ENCODE measurements around the gene CDCA7.
"Not testable (repeated sequence)": the region's sequence is repeated elsewhere in the genome, so short reads cannot be mapped to it uniquely, and the experiment has no call there.

CDCA7 gene

DNA sequence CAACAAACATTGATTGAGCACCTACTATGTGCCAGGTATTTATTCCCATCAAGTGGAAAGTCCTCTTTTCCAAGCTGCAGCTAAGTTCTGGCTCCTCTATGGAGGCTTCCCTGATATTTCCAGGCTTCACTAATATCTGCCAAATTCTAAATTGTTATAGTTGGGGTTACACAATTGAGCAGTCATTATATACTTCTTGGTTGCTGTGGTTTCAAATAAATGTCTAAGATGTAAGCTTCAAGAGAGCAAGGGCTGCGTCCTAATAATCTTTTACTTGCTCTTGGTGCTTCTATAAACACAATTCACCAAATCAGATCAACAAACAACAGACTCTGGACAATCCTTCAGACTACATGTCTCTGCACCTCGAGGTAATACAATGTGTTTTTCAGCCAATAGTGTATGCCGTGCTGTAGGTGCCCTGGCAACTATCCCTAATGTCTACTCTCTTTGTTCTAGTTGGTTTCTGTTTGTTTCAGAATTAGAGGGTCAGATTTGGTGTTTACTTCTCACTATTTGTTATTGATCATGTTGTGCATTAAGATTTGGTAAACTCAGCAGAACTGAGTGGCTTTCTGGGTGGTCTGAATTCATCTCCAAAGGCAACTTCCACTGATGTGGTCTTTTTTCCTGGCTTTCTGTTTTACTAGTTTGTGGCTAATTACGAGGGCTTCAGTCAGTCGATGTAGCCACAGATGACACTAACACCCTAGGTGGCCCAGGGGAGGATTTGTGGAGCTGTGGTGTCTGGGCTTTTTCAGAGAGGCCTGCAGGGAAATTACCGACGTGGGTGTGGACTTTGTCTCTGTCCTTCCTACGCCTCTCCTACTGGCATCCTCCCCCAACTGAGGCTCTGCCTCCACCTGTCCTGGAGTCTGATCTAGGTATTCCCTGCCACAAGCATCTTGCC lies 50.4 kb downstream of the CDCA7 start:
- no peak for DNase-seq

DNA sequence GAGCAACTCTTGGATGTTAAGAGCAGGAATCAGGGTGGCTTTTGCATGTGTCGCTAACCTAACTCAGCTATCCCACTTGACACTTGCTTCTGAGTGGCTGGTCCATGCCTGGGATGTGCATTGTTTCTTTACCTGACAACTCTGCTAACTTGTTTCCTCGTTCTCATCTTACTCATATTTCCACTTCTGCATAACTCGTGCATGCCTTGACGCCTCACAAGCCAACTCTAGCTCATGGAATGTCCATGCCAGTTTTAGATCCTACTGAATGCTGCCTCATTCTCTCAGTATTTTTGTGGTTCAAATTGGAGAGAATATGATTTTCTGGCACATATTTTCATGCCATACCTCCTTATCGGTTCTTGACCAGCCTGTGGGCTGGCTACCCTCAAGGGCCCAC lies 52.5 kb downstream of the CDCA7 start:
- no peak for DNase-seq

GRCh38 chr2:173407646-173408045 lies 53.0 kb downstream of the CDCA7 start:
- no peak for DNase-seq

GRCh38 chr2:173410579-173410978 lies 55.9 kb downstream of the CDCA7 start:
- no peak for DNase-seq

GRCh38 chr2:173412628-173413027 lies 58.0 kb downstream of the CDCA7 start:
- DNase-seq, result no peak

DNA sequence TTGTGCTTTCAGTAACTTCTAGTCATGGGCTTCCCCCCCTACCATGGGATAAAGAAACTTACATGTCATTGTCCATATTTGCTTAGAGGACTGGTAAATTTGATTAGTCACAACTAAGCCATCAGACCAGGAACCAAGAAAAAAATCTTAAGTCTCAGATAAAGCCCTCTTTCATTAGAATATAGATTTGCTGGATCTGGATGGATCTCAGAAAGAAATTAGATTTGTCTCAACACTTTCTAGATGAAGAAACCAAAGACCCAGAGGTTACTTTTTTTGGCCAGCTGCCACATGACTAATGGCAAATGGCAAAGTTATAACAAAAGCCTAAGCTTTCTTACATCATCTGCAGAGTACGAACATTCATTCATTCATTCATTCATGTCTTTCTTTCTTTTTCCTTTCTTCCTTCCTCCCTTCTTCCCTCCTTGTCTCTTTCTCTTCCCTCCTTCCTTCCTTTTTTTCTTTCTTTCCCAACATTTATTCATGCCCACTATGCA lies 60.2 kb downstream of the CDCA7 start:
- DNase-seq, result no peak

- no peak for DNase-seq
Observed at GRCh38 chr2:173415431-173416381, 61.0 kb downstream of the CDCA7 start.

DNA sequence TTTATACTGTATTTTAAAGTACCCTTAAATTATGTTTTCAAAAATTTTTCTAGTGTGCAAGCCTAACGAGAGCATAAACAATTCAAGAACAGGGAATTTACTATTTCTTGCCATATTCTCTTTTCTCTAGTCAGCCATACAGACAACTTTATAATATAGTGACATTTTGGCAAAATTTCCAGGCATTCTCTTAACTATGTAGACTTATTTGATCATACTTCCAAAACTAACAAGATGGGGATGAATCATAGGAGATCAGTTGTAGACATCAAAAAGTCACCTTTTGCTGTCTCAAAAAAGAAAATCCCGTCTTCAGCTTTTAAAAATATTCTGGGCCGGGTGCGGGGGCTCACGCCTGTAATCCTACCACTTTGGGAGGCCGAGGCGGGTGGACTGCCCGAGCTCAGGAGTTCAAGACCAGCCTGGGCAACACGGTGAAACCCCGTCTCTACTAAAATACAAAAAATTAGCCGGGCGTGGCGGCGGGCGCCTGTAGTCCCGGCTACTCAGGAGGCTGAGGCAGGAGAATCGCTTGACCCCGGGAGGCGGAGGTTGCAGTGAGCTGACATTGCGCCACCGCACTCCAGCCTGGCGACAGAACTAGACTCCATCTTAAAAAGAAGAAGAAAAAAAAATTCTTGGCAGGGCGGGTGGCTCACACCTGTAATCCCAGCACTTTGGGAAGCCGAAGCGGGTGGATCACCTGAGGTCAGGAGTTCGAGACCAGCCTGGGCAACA lies 61.9 kb downstream of the CDCA7 start:
- DNase-seq, result not testable (repeated sequence)

DNA sequence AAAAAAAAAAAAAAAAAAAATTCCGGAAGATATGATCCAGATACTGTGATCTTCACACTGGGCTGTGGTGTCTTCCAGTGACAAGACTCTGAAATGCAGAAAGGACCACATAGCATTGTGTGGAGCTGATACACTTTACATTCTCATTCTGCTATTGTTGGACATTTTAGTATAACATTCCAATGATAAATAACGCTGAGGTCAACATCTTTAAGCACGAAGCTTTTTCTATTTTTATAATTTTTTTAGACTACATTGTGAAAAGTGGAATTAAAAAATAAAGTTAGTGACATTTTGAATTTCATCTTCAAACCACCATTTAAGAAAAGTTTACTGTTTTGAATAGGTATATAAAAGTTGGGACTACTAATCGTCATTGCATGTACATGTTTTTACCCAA lies 62.7 kb downstream of the CDCA7 start:
- DNase-seq, result no peak

DNA sequence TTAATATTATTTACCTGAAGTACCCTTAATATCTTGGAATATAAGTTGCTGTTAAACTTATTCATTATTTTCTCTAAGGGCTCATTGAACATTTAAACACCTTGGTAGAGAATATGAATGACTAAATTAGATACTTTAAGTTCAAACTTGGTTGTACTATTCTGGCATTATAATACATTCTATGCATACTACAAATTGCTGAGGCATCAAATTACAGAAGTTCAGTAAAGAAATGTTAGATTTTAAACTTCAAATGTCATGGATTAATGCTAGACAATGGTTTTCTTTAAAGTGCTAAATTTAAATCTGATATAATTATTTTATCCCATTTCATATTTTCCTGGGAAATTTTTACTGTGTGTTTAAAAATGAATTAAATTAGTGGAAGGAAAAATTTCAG lies 63.1 kb downstream of the CDCA7 start:
- DNase-seq, result no peak

All from CD4-positive, alpha-beta T cell treated with Interleukin-10 for 1 hour (primary cell).